ENCODE results near the gene KRTAP4-7.
"Not testable (repeated sequence)": the region's sequence is repeated elsewhere in the genome, so short reads cannot be mapped to it uniquely, and the experiment has no call there.

KRTAP4-7 gene

DNA sequence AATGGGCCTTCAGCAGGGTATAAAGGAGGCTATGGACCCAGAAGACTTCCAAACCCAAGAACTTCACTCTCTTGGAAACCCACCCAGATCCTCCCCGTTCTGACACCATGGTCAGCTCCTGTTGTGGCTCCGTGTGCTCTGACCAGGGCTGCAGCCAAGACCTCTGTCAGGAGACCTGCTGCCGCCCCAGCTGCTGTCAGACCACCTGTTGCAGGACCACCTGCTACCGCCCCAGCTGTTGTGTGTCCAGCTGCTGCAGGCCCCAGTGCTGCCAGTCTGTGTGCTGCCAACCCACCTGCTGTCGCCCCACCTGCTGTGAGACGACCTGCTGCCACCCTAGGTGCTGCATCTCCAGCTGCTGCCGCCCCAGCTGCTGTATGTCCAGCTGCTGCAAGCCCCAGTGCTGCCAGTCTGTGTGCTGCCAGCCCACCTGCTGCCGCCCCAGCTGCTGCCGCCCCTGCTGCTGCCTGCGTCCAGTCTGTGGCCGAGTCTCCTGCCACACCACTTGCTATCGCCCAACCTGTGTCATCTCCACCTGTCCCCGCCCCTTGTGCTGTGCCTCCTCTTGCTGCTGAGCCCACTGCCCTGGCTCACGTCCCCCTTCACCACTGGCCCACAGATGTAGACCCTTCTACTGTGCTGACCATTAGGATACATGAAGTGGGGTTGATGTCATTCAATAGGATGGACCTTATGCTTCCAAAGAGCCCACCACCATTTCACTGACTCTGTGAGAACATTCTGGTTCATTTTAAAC lies at the start of gene KRTAP4-7:
Gene KRTAP4-7, plus strand, starts transcription at position 51 of the 757 bp plus-strand sequence. Its CDS starts 57 bp downstream, at position 108.
- not testable (repeated sequence) for DNase-seq (ENCODE audit: low read depth)

DNA sequence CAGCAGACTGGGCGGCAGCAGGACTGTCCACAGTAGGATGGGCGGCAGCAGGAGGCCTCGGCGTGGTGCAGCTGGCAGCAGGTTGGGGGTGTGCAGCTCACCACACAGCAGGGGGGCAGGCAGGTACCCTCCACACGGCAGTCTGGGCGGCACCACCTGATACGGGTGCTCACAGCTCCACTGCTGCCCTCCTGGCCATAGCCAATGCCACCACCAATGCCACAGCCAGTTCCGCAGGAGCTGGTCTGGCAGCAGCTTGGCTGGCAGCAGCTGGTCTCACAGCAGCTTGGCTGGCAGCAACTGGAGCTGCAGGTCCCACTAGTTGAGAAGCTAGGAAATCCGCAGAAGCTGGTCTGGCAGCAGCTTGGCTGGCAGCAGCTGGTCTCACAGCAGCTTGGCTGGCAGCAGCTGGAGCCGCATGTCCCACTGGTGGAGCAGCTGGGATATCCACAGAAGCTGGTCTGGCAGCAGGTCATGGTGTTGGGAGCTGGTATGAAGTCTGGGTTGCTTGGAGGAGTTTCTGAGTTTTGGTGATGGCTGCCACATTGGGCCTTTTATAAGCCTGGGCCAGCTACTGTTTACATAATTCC lies 49.5 kb upstream of the KRTAP4-7 start, which contains the start of gene KRTAP1-3:
Gene KRTAP1-3, minus strand, starts transcription at position 529 of the 590 bp plus-strand sequence. Its CDS starts 53 bp downstream, at position 476.
- DNase-seq (ENCODE audit: low read depth): not testable (repeated sequence)

DNA sequence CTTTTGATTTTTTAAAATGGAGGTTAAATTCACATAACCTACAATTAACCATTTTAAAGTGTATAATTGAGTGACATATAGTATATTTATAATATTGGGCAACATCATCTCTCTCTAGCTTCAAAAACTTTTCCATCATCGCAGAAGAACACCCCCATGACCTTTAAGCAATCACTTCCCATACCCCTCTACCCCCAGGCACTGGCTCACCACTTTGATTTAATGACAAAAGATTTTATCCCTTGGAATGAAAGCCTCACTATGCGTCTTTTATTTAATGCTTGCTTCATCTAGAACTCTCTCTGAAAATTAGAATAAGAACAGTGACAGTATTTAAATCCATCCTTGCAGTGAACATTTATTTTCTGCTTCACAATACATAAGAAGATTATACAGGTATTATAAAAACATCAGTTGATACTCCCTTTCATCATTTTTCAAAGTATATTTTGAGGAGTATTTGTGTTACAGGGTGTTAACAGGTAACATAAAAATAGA lies 46.0 kb upstream of the KRTAP4-7 start:
- DNase-seq (ENCODE audit: low read depth): no peak

DNA sequence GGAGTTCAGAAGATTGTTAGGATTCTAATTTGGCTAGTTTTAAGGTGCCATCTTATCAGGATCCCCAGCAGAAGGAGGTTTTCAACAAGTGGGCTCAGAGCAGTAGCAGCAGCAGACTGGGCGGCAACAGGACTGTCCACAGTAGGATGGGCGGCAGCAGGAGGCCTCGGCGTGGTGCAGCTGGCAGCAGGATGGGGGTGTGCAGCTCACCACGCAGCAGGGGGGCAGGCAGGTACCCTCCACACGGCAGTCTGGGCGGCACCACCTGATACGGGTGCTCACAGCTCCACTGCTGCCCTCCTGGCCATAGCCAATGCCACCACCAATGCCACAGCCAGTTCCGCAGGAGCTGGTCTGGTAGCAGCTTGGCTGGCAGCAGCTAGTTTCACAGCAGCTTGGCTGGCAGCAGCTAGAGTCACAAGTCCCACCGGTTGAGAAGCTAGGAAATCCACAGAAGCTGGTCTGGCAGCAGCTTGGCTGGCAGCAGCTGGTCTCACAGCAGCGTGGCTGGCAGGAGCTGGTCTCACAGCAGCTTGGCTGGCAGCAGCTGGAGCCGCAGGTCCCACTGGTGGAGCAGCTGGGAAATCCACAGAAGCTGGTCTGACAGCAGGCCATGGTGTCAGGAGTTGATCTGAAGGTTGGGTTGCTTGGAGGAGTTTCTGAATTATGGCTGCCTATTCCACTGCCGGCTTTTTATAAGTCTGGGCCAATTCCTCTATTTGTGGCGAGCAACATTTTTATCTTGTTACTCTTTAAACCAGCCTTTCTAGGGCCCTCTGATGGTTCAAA lies 43.0 kb upstream of the KRTAP4-7 start, which contains the start of gene KRTAP1-1:
Gene KRTAP1-1, minus strand, starts transcription at position 668 of the 789 bp plus-strand sequence. Its CDS starts 53 bp downstream, at position 615.
- DNase-seq (ENCODE audit: low read depth): not testable (repeated sequence)

DNA sequence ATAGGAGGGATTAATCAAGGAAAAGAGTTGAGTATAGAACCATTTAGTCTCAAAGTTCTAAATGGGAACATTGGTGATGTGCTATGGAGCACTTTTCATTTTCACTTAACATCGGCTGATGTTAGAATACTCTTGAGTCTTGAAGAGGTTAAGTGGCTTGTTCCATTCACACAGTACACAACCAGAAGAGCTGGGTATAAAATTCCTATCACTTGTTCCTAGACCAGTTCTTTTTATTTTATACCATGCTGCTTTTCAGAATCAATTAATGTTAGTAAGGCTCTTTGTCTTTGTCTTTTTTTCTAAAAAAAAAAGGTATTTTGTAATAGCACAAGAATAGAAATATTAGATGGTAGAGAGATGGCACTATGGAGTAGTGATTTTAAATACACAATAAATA lies 41.0 kb upstream of the KRTAP4-7 start:
- DNase-seq (ENCODE audit: low read depth): no peak

DNA sequence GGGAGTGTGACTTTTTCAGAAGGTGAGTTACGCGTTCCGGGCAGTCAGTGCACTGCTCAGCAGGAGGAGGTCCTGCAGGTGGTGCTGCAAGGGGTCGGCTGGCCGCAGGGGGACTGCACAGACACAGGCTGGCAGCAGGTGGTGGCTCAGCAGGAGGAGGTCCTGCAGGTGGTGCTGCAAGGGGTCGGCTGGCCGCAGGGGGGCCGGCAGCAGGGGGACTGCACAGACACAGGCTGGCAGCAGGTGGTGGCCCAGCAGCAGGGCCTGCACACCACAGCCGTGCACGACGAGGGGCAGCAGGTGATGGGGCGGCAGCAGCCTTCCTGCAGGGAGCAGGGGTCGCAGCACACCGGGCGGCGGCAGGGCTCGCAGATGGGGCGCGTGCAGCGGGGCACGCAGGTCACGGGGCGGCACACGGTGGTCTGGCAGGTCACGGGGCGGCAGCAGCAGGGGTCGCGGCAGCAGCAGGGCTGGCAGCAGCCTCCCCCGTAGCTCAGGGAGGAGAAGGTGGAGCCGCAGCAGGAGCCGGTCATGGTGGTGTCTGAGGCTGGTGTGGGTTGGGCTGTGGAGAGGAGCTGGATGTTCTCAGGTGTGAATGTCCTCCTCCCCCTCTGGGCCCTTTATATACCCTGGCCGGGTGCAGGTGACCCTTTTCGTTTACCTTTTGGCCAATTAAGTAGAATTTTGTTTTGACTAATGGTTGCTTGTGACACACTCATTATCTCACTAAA lies 37.0 kb upstream of the KRTAP4-7 start, which contains the start of gene KRTAP2-1:
Gene KRTAP2-1, minus strand, starts transcription at position 582 of the 731 bp plus-strand sequence. Its CDS starts 49 bp downstream, at position 533.
- DNase-seq (ENCODE audit: low read depth): not testable (repeated sequence)

DNA sequence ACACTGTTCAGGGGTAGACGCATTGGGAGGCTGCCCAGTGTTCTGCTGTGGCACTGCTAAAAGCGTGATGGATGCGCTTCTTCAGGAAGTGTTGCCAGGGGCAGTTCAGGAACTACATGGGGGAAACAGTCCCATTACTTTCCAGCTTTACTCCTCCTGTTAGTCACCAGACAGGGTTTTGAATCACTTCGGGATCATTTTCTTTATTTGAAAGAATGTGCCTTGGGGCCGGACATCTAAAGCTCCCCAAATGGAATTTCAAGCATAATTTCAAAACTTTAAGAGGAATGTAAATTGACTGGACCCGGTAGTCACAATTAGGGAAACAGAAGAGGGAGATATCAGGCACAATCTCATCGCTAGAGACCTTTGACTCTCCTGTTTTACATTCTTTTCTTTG lies 35.5 kb upstream of the KRTAP4-7 start:
- DNase-seq (ENCODE audit: low read depth): no peak

DNA sequence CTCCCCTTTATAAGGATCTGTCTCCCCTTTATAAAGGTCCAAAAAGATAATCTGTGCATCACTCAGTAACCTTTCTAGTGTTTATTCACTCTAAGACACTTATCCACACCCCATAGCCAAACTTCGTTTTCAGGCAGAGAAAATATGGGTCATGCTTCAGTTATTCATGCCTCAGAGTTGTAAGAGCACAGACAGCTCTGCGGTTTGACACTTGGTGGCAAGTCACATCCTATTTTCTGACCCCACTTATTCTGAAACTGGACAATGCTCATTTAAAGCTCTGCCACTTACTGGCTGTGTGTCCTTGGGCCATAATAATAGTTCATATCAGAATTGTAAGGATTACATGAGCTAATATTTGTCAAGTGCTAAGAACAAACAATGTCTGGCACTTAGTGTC lies 34.8 kb upstream of the KRTAP4-7 start:
- no peak for DNase-seq (ENCODE audit: low read depth)

DNA sequence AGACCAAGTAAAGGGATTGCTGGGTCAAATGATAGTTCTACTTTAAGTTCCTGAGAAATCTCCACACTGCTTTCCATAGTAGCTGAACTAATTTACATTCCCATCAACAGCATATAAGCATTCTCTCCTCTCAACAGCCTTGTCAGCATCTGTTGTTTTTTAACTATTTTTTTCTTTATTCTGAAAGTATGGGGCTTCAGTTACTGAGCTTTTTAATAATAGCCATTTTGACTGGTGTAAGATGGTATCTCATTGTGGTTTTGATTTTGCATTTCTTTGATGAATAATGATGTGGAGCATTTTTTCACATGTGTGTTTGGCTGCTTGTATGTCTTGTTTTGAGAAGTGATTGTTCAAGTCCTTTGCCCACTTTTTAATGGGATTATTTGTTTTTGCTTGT lies 31.4 kb upstream of the KRTAP4-7 start:
- no peak for DNase-seq (ENCODE audit: low read depth)

DNA sequence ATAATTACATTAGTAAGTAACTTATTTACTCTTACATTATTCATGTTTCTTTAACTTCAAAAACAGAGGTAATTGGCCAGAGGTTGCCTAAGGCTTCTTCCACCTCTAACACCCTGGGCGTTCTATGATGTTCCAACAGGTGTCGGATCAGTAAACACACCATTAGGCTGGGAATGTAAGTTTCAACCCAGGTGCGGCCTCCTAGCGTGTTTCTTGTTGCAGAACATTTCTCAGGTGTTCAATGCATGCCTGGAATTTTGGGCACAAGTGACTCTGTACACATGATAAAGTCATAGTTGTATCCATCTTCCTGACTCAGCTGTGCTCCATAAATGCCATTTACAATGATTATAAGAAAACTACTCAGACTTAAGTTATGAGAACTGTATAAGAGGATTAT lies 29.9 kb upstream of the KRTAP4-7 start:
- no peak for DNase-seq (ENCODE audit: low read depth)

DNA sequence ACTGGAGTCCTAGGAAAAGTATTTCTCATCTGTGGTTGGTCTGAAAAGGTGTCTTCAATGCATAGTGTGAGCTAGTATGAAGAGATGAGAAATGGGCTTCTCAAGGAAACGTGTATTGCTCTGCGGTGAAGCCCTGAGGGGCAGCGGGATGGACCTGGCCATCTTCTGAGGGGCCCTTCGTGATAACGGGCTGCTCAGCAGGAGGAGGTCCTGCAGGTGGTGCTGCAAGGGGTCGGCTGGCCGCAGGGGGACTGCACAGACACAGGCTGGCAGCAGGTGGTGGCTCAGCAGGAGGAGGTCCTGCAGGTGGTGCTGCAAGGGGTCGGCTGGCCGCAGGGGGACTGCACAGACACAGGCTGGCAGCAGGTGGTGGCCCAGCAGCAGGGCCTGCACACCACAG lies 29.4 kb upstream of the KRTAP4-7 start:
- DNase-seq (ENCODE audit: low read depth): not testable (repeated sequence)

DNA sequence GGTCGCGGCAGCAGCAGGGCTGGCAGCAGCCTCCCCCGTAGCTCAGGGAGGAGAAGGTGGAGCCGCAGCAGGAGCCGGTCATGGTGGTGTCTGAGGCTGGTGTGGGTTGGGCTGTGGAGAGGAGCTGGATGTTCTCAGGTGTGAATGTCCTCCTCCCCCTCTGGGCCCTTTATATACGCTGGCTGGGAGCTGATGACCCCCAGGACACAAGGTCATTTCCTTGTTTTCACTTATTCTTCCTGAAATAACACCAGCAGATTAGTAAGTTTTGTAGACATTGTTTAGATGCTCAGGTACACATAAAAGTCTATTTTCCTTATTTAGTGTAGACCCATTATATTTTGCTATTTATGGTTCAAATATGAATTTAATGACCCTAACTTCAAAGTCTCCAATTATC lies 28.8 kb upstream of the KRTAP4-7 start, which contains the start of gene KRTAP2-2:
Gene KRTAP2-2, minus strand, starts transcription at position 101 of the 400 bp plus-strand sequence. Its CDS starts 19 bp downstream, at position 82.
- DNase-seq (ENCODE audit: low read depth): not testable (repeated sequence)

DNA sequence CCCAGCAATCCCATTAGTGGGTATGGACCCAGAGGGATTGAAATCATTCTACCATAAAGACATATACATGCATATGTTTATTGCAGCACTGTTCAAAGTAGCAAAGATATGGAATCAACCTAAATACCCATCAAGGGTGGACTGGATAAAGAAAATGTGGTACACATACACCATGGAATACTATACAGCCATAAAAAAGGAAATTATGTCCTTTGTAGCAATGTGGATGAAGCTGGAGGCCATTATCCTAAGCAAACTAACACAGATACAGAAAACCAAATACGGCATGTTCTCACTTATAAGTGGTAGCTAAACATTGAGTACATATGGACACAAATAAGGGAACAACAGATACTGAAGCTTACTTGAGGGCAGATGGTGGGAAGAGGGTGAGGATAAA lies 26.4 kb upstream of the KRTAP4-7 start:
- no peak for DNase-seq (ENCODE audit: low read depth)

DNA sequence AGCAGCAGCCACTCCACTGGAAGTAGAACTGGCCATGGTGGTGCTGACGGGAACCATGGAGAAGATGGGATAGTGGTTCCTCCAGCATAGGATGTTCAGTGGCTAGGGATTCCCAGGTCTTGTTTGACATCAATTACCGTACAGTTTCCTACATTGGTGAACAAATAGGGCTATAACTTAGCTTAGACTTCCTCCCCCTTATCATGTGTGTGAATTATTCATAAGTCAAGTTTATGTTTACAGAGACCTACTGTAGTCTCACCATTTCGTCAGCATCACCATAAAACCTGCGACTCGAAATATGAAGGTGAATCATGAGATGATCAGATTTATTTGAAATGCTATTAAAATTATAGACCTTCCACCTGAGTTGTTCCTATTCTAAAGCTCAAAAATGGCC lies 25.2 kb upstream of the KRTAP4-7 start:
- no peak for DNase-seq (ENCODE audit: low read depth)

DNA sequence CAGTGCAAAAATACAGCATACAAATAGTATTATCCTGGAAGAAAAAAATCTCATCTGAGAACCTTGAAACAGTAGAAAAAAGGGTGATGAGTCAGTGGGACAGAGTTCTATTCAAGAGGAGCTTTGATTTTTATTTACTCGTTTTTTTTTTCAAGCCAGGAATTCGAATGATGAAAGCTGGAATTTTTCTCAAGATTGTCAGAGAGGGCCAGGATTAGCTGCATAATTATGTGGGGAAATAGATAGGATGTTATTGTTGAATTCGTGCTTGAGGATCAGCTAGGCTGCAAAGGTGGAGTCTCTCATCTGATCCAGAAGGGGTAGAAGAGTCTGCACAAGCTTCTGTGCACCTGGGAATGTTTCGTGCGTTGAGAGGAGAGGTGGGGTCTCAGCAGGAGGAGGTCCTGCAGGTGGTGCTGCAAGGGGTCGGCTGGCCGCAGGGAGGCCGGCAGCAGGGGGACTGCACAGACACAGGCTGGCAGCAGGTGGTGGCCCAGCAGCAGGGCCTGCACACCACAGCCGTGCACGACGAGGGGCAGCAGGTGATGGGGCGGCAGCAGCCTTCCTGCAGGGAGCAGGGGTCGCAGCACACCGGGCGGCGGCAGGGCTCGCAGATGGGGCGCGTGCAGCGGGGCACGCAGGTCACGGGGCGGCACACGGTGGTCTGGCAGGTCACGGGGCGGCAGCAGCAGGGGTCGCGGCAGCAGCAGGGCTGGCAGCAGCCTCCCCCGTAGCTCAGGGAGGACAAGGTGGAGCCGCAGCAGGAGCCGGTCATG lies 24.5 kb upstream of the KRTAP4-7 start:
- DNase-seq (ENCODE audit: low read depth): not testable (repeated sequence)

DNA sequence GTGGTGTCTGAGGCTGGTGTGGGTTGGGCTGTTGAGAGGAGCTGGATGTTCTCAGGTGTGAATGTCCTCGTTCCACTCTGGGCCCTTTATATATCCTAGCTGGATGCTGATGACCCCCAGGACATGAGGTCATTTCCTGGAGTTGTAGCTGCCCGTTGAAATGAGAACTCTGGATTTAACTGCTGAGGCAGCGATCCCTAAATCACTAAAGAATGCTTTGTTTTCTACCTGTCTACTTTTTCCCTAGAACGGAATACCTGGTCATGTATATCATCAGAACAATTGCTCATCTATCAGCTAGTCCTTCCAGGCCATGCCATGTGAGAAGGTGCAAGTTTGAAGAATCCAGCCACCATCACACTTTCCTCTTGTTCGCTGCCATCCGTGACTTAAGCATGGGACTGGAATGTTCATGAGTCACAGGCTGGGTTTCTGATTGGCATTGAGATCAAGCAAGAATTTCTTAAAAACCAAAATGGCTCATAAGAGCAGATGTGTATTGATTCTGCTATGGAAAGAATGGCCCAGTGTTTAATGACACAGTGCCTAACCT lies 23.8 kb upstream of the KRTAP4-7 start, which contains the start of gene KRTAP2-3:
Gene KRTAP2-3, minus strand, starts transcription at position 63 of the 553 bp plus-strand sequence. CDS start 64 bp downstream, outside the sequence.
- DNase-seq (ENCODE audit: low read depth): no peak

DNA sequence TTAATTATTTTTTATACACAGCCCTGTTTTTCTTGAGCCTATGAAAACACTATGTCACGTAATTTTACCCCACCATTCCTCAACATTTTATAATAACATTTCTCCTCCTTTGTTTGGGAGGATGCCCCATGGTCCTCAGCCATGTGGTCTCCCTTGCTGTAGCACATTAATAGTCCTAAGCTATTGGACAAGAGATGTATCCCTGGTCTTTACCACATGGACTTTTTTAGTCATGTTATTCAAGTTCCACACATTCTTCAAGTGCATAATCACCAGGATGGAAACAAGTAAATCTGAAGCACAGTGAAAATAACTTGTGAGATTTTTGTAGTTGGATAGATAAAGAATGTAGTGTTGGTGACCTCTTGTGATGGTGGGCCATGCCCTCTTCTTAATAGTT lies 22.0 kb upstream of the KRTAP4-7 start:
- no peak for DNase-seq (ENCODE audit: low read depth)

DNA sequence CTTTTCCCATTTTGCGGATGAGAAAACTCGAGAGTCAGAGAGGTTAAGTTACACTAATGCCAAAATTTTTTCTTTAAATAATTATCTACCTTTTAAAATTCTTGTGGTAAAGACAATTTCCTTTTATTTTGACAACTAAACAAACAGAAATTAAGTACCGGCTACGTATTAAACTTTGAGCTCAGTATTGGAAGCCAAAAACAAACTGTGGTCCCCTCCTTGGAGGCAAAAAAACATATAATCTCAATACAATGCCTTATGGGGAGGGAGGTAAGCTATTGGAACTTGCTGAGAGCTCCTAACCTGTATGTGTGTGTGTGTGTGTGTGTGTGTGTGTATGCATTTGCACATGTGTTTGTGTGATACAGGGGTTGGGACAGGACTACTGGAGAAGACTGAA lies 20.5 kb upstream of the KRTAP4-7 start:
- DNase-seq (ENCODE audit: low read depth): no peak

DNA sequence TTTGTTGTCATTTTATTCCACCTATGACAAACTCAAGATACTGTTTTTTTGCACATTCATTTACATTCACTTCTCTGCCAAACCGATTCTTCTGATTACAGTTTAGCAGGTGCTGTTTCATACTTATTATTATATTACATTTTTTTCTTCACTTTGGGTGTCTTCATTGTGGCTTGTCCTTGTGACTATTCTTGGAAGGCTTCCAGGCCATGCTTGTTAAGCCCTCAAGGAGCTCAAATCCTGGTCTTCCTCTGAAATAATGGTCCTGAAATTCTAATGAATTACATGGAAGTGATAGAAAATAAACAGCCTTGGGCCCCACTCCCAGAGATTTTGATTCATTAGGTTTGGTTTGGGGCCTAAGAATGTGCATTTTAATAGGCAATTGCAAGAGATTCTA lies 19.6 kb upstream of the KRTAP4-7 start:
- DNase-seq (ENCODE audit: low read depth): no peak

All from stimulated activated CD8-positive, alpha-beta memory T cell treated with anti-CD3 and anti-CD28 coated beads, Interleukin-15, amount 100 ng/mL, for 24 hours (primary cell).